HG03097 (cell line): ENCODE measurements around the gene ZNF358.
"Not testable (repeated sequence)": the region's sequence is repeated elsewhere in the genome, so short reads cannot be mapped to it uniquely, and the experiment has no call there.

Experiments used
- ATAC-seq: cut with Tn5 transposase; IDR thresholded peaks from one replicate; pipeline ENCODE4 v1.9.1; 2021; ENCODE audit not compliant: unreplicated experiment, low FRiP score

Gene ZNF358

GRCh38 chr19:7534531-7535046 lies 18.7 kb downstream of the ZNF358 start:
- no peak for ATAC-seq

DNA sequence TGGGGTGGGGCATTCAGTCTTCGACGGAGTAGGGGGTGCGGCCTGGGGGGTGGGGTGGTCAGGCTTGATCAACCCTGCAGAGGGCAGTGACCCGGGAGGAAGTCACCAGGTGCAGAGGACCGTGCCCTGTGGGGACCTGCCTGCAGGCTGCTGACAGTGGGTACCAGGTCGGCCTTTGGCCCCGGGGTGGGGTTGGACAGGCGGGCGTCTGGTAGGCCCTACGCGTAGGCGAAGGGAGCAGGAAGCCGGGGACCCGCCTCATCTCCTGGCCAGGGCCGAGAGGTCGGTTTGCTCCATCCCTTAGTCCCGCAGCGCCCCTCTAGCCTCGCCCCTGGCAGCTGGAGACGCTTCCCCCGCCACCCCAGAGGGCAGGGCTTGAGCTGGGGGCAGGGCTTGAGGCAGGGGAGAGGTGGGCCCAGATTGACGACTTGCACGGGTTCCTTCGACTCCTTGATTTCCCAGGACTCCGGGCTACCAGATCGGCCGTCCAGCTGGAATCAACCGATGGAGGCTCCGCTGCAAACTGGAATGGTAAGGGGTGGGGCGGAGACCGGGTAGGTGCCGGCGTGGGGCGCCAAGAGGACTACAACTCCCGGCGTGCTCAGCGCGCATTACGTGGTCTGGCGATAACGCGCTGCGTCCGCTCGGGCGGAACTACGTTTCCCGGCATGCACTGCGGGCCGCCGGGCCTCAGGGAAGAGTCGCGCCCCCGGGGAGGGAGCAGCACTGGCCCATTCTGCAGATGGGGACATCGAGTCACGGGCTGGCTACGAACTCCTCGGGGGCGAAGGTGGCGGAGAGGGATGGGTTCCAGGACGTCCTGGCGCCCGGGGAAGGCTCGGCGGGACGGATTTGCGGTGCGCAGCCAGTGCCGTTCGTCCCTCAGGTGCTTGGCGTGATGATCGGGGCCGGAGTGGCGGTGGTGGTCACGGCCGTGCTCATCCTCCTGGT lies 19.4 kb downstream of the ZNF358 start, which contains the start of gene PNPLA6:
PNPLA6 (plus strand) TSS at position 671 of the 951 bp plus-strand sequence; CDS start at position 743, 72 bp downstream.
- ATAC-seq, result peak; percentile 67

DNA sequence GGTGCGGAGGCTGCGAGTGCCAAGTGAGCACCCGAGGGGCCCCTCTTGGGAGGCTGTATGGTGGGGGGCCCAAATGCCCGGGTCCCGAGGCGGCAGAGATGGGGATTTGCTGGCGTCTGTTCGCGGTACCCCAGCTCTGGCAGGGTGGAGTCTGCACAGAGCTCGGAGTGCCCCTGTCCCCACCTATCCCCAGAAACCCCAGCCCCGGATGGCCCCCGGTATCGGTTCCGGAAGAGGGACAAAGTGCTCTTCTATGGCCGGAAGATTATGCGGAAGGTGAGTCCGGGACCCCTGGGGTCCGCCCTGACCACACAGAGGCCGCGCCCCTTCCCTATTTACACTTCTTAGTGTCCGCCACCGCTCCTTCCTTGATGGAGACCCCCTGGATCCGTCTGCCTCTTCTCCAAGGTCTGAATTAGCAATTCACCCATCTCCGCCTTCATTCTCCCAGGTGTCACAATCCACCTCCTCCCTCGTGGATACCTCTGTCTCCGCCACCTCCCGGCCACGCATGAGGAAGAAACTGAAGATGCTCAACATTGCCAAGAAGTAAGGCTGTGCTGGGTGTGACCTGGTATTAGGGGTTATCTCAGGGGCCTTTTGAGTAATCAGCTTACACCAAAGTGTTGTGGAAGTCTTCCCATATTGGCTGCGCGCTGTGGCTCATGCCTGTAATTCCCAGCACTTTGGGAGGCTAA lies 20.2 kb downstream of the ZNF358 start:
- ATAC-seq, result peak; percentile 1

- ATAC-seq, result not testable (repeated sequence)
Measured at GRCh38 chr19:7538990-7539389, 23.1 kb downstream of the ZNF358 start.

DNA sequence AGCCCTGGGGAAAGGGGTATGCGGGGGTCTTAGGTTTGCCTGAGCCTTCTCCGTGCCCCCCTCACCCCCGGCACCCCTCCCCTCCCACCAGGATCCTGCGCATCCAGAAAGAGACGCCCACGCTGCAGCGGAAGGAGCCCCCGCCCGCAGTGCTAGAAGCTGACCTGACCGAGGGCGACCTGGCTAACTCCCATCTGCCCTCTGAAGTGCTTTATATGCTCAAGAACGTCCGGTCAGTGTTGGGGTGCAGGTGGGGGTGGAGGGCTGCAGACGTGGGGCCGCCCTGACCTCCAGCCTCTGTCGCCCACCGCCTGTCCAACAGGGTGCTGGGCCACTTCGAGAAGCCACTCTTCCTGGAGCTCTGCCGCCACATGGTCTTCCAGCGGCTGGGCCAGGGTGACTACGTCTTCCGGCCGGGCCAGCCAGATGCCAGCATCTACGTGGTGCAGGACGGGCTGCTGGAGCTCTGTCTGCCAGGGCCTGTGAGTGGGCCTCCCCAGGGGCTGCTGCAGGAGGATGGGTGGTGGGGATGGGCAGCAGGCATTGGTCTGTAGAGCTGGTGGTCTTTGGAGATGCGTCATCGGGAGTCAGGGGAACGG lies 24.0 kb downstream of the ZNF358 start:
- no peak for ATAC-seq

DNA sequence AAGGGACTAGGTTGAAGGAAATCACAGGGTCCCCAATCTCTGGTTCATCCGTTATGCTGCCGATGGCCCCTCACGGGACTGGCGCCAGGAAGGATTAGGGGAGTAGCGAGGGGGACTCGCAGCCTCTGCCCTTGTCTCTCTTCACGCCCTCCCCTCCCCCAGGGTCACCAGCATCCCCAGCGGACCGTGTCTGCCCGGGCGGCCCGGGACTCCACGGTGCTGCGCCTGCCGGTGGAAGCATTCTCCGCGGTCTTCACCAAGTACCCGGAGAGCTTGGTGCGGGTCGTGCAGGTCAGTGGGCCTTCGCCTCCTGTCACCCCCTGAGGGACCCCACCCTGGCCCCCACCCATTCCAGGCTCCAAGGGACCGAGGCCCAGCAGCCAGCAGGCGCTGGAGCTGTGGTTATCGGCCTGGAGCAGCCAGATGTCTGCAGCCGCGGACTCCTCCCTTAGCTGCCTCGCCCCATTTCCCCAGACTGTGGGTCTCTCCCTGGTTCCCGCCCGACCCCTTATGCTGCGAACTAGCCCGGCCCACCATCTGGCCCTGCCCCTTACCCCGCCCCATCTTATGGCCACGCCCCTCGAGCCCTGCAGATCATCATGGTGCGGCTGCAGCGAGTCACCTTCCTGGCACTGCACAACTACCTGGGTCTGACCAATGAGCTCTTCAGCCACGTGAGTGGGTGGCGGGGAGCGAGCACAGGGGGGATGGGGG lies 25.0 kb downstream of the ZNF358 start:
- no peak for ATAC-seq

DNA sequence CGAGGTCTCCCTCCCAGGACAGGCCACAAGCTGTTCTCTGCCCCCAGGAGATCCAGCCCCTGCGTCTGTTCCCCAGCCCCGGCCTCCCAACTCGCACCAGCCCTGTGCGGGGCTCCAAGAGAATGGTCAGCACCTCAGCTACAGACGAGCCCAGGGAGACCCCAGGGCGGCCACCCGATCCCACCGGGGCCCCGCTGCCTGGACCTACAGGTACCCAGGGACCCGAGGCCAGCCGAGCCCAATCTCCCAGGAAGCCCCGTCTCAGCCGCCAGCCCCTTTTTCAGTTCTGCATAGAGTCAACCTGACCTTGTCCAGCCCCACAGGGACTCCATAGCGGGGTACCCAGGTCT lies 25.5 kb downstream of the ZNF358 start:
- no peak for ATAC-seq

GRCh38 chr19:7541828-7542443 lies 26.0 kb downstream of the ZNF358 start:
- ATAC-seq, result no peak

- no peak for ATAC-seq
Measured at GRCh38 chr19:7542556-7543348, 26.8 kb downstream of the ZNF358 start.

DNA sequence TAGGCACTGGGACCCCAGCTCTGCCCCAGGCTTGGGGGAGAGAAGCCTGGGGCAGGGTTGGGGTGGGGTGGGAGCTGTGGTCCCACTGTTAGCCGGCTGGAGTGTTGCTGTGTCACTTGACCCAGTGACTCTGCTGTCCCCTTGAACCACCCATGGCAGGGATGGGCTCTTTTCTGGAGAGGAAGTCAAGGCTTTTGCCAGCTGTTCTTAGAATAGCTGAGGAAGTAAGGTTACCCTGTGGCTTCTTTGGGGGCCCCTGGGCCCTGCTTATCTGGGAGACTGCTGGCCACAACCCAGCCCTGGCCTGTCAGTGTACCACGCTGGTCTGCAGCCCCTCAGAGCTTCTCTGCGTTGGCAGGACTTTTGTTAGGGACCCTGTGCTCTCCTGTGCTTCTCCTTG lies 28.7 kb downstream of the ZNF358 start:
- no peak for ATAC-seq

DNA sequence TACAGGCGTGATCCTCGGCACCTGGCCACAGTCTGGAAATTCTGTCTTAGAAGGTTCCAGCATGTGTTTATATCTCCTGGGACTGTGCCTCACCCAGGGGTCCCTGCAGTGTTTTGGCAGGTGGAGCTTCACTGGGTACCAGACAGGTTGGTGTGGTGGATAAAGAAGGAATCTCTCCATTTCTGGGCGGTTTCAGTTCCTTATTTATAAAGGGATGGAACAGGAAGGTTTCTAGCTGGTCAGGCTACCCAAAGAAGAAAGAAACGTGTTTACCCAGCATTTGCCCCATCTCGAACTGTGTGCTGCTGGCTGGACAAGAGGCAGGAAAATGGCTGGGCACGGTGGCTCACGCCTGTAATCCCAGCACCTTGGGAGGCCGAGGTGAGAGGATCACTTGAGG lies 29.4 kb downstream of the ZNF358 start:
- no peak for ATAC-seq

GRCh38 chr19:7545904-7546303 lies 30.0 kb downstream of the ZNF358 start:
- ATAC-seq, result no peak

DNA sequence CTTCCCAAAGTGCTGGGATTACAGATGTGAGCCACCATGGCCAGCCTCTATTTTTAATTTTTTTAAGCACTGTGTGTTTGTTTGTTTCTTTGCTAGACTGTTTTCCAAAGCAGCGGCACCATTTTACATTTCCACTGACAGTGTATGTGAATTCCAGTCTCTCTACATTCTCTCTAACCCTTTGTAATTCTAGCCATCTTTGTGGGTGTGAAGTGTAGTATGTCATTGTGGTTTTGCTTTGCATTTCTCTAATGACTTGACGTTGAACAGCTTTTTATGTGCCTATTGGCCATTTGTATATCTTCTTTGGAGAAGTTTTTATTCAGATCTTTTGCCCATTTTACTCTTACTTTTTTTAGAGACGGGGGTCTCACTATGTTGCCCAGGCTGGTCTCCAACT lies 31.3 kb downstream of the ZNF358 start:
- no peak for ATAC-seq

- ATAC-seq, result no peak
Measured at GRCh38 chr19:7549429-7550148, 33.7 kb downstream of the ZNF358 start.

GRCh38 chr19:7550169-7550770 lies 34.4 kb downstream of the ZNF358 start:
- no peak for ATAC-seq

- ATAC-seq, result no peak
Measured at GRCh38 chr19:7550987-7551761, 35.3 kb downstream of the ZNF358 start.

DNA sequence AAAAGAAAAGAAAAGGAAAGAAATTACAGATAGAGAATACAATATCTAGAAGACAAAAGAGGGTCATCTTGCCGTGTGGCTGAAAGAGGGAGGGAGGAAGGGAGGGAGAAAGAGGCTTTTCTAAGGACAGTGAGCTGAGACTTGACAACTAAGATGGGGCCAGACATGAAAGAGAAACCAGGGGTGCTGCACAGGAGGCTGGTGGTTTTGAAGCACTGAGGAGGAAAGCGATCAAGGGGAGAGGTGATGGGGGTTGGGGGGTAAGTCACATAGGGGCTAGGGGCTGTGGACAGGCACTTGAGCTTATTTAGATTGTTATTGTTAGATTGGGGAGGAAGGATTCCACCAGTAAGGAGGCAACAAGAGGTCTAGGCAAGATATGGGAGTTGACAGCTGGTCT lies 36.9 kb downstream of the ZNF358 start:
- no peak for ATAC-seq
